Gastroesophageal sphincter (tissue), 4 donors: ENCODE results near the gene TRIM65. TPM values are rescaled to one million over a fixed set of nuclear protein-coding genes. Genes with fewer than 3 reads are reported as not detected.
"Not testable (repeated sequence)": the region's sequence is repeated elsewhere in the genome, so short reads cannot be mapped to it uniquely, and the experiment has no call there.

Experiments used
- ATAC-seq: fragments of 150-250 bp; one replicate; pipeline ENCODE4 v1.9.1; 2016; ENCODE audit warnings: mild to moderate bottlenecking, moderate library complexity
- H3K27ac ChIP-seq, 4 donors: fragments of 200-600 bp; sonication (generic) in 3 of 4; 1 replicate in 3 of 4; 2 replicates in 1 of 4; pipeline ENCODE4 v1.5.1; 2016 to 2019
- H3K27me3 ChIP-seq: fragments of 200-600 bp; sonication (generic); one replicate; pipeline ENCODE4 v1.5.1; 2019
- H3K36me3 ChIP-seq, 2 donors: fragments of 200-600 bp; sonication (generic); one replicate each; pipeline ENCODE4 v1.5.1; 2019; ENCODE audit warnings: control low read depth in 1 of 2
- H3K4me1 ChIP-seq, 3 donors: fragments of 200-600 bp; sonication (generic); 1 replicate in 2 of 3; 2 replicates in 1 of 3; pipeline ENCODE4 v1.5.1; 2016 to 2019; ENCODE audit warnings: control low read depth in 2 of 3
- H3K4me3 ChIP-seq, 2 donors: fragments of 200-600 bp; sonication (generic); one replicate each; pipeline ENCODE4 v1.5.1; 2019; ENCODE audit warnings: mild to moderate bottlenecking in 1 of 2, moderate library complexity in 1 of 2
- H3K9me3 ChIP-seq, 3 donors: fragments of 200-600 bp; sonication (generic); one replicate each; pipeline ENCODE4 v1.5.1; 2017 to 2019; ENCODE audit warnings: control low read depth in 2 of 3
- CTCF ChIP-seq, 4 experiments: fragments of 200-600 bp in 2 of 4; fragments of 450-650 bp in 2 of 4; sonication (generic) in 1 of 4; IDR thresholded peaks; one replicate each; pipeline ENCODE4 v1.5.1; 2017 to 2019; ENCODE audit warnings: antibody characterized with exemption in 4 of 4, mild to moderate bottlenecking in 2 of 4, moderate library complexity in 2 of 4
- EP300 ChIP-seq: sonication (generic); formaldehyde crosslinking; IDR thresholded peaks from one replicate; pipeline ENCODE4 v1.6.1; 2017; ENCODE audit warnings: antibody characterized with exemption, mild to moderate bottlenecking
- POLR2A ChIP-seq, 2 donors: fragments of 450-650 bp; IDR thresholded peaks; one replicate each; pipeline ENCODE4 v1.6.1; 2017; ENCODE audit warnings: antibody characterized with exemption in 2 of 2, mild to moderate bottlenecking in 2 of 2, moderate library complexity in 1 of 2
- POLR2AphosphoS5 ChIP-seq: sonication (generic); formaldehyde crosslinking; IDR thresholded peaks from one replicate; pipeline ENCODE4 v1.6.1; 2017; ENCODE audit warnings: antibody characterized with exemption
- WGBS, 2 donors: methylation state at CpG; one replicate each; pipeline ENCODE4 v1.1.5; 2018; ENCODE audit warnings: low coverage in 1 of 2; 5-methylcytosine and 5-hydroxymethylcytosine counted together
- total RNA-seq, 4 donors: library from RNA; depleted of rRNA; stranded (reverse); fragments of >200 nt; gene quantifications; one replicate each; pipeline ENCODE4 v1.1.0, GENCODE V29; 2016

The TRIM65 gene
- total RNA-seq, 4 donors from 2014 or later, result 18.7 to 34.4 (median 31.2) TPM

- Histone ChIP-seq H3K9me3 (no peaks in the 10 kb centered on the region), H3K27me3 (no peaks in the 10 kb centered on the region), H3K36me3 (peaks cover 0 to 55% of the 10 kb centered on the region in 2 donors), H3K4me1 (peaks cover 0 to 31% (median 4%) of the 10 kb centered on the region in 3 donors), H3K27ac (no peak overlapping the region), H3K4me3 (no peak overlapping the region)
- WGBS, 2 donors, result 100% methylated on average over 1 of the region's 6 CpGs; no CpG with 5 or more reads in 1 of the 2 donors
- TF ChIP-seq EP300 (no peak), POLR2AphosphoS5 (no peak), POLR2A (IDR thresholded peaks at IDR 0.05) (no peak), CTCF (IDR thresholded peaks at IDR 0.05) (no peak)
- ATAC-seq, result no peak
These were observed 7.3 kb downstream of the TRIM65 start for GRCh38 chr17:75889454-75889853.

GRCh38 chr17:75888484-75888883 is 8.3 kb downstream of the TRIM65 start:
- no peak for ATAC-seq
- no peak overlapping the region for H3K4me3 ChIP-seq
- TF ChIP-seq CTCF (IDR thresholded peaks at IDR 0.05), result no peak
- TF ChIP-seq POLR2A (IDR thresholded peaks at IDR 0.05), result no peak
- TF ChIP-seq POLR2AphosphoS5, result no peak
- no peak for TF ChIP-seq EP300
- H3K4me1 ChIP-seq, result peaks cover 0 to 22% (median 1%) of the 10 kb centered on the region in 3 donors
- WGBS, 2 donors, result 86 to 93% methylated on average over 2 to 4 of the region's 6 CpGs
- no peaks in the 10 kb centered on the region for H3K27me3 ChIP-seq
- H3K36me3 ChIP-seq, result peaks cover 0 to 55% of the 10 kb centered on the region in 2 donors
- no peaks in the 10 kb centered on the region for H3K9me3 ChIP-seq
- H3K27ac ChIP-seq, result no peak overlapping the region

- ATAC-seq, H3K27ac ChIP-seq, H3K4me3 ChIP-seq, H3K4me1 ChIP-seq, H3K9me3 ChIP-seq, H3K27me3 ChIP-seq: not testable (repeated sequence)
- H3K36me3 ChIP-seq, result peaks cover 0 to 36% of the 10 kb centered on the region in 2 donors
- WGBS, 2 donors, result 20 to 94% methylated on average over 1 to 6 of the region's 9 CpGs
These were observed 10.9 kb downstream of the TRIM65 start for GRCh38 chr17:75885860-75886259.

- Histone ChIP-seq H3K27ac (no peak overlapping the region), H3K9me3 (no peaks in the 10 kb centered on the region), H3K4me3 (no peak overlapping the region), H3K27me3 (no peaks in the 10 kb centered on the region), H3K4me1 (no peaks in the 10 kb centered on the region), H3K36me3 (peaks cover 0 to 32% of the 10 kb centered on the region in 2 donors)
- TF ChIP-seq POLR2A (IDR thresholded peaks at IDR 0.05) (no peak), EP300 (no peak), POLR2AphosphoS5 (no peak), CTCF (IDR thresholded peaks at IDR 0.05) (no peak)
- WGBS, 2 donors, result 77 to 100% methylated on average over 1 to 6 of the region's 8 CpGs
- ATAC-seq, result no peak
These were observed 11.3 kb downstream of the TRIM65 start for GRCh38 chr17:75885431-75885830.

GRCh38 chr17:75881678-75882454 is 14.9 kb downstream of the TRIM65 start:
- no peak for TF ChIP-seq CTCF (IDR thresholded peaks at IDR 0.05)
- no peak for TF ChIP-seq EP300
- no peak for TF ChIP-seq POLR2AphosphoS5
- TF ChIP-seq POLR2A (IDR thresholded peaks at IDR 0.05), result no peak
- WGBS, 2 donors, result 82 to 91% methylated on average over 8 to 9 of the region's 15 CpGs
- Histone ChIP-seq H3K36me3 (no peaks in the 10 kb centered on the region), H3K4me1 (peaks cover 0 to 23% (median 1%) of the 10 kb centered on the region in 3 donors), H3K27ac (no peak overlapping the region), H3K27me3 (no peaks in the 10 kb centered on the region), H3K4me3 (no peak overlapping the region), H3K9me3 (no peaks in the 10 kb centered on the region)
- ATAC-seq, result no peak
